HG02840 (cell line): Measurements from ENCODE around the gene STARD13.
"Not testable (repeated sequence)": the region's sequence is repeated elsewhere in the genome, so short reads cannot be mapped to it uniquely, and the experiment has no call there.

ENCODE experiments used
- ATAC-seq: cut with Tn5 transposase; IDR thresholded peaks from one replicate; pipeline ENCODE4 v1.9.1; 2021; ENCODE audit warnings: mild to moderate bottlenecking, moderate library complexity, moderate number of reproducible peaks; ENCODE audit not compliant: unreplicated experiment, low FRiP score

Gene STARD13

DNA sequence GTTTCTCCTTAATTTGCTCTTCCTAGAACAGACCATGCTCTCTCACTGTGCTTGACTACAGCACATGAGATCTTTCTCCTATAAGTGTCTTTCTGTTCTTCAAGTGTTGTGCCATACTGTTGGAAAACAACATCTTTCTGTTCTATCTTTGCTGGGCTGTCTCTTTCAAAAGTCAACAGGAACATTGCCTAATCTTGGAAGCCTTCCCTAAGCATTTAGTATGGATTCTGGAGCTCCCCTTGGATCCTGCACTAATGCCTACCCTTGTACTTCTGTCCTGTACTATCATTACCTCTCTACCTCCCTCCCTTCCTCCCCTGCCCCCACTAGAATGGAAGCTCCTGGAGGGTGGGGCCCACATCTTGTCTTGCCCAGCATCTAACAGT is 26.8 kb downstream of the STARD13 start:
- ATAC-seq: no peak

DNA sequence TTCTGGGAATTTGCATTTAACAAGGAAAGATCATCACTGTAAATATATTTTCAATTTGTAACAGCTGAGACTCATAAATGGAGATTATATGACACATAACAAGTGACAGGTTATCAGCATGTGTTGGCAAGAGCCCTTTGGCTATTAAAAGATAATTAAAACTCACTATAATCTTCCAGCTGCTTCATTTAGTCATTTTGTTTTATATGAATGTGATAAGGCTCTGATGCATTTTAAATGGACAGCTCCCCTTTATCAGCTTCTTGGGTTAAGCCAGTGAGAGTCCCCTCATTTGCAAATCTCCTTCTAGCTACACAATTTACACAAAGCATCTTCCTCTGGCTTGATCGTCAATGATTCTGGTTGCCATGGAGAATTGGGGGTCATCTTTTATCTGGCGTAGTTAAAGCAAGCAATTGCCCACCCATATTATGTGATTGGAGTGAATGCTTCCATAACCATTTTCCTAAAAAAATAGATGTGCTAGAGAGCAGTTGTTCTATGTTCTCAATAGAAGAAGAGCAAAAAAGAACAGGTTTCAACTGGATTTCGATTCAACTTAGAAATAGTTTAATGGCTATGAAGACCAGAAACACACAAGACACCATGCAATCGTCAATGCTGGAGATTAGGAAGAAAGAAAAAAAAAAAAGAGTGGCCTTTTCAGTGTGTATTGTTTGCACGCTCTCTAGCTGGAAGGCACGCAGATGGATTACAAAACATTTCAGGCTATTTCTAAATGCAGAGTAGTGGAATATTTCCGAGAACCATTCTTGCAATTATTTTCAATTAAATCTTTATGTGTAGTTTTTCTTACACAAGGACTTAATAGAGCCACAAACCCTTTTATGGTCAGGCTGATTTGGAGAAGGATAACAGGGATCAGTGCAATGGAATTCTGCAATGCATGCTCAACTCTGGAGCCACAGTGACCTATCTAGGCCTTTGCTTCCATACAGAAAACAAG is 27.4 kb downstream of the STARD13 start:
- no peak for ATAC-seq

DNA sequence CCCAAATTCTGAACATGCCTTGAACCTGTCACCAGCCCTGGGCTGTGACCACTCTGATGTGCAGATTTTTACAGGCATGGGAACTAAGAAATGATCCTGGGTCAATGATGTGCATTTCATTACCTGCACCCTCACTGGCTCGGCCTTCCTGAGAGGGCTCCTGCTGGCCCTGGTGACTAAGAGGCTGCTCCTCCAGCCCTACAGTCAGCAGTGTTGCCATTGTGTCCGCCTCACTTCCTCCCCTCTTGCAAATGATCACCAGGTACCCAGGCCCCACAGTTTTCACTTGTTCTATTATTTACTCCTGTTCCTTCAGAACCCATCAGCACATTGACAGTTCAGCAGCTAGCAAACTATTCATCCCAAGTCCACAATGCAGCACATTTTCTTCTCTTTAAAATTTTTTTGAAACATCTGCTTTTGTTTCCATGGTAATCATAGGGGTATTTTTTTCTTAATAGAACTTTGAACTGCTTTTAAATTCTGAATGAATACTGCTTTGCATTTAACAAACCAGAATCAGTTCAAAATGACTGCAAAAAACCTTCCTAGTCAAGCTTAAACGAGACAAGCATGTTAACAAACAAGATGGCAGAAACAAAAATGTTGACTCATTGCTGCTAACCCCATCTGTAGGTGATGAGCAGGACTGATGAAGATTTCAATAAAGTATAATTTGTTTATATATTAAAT is 29.3 kb downstream of the STARD13 start:
- ATAC-seq: no peak

DNA sequence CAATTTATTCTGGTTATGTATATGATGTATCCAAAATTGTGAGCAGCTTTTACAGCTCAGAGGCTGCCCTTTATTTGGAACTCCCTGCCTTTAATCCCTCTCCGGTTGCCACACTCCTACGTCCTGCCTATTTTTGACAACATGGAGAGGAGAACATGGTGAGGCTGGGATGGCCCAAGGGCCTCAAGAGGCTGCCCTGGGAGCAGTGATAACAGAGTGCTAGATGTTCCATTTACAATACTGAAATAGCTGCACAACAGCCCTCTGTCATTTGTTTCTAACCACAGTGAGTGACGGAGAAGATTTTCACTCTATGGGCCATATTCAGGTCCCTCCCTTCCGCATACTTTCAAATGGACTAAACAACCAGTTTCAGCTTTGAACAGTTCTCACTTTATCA is 33.4 kb downstream of the STARD13 start:
- ATAC-seq: no peak

DNA sequence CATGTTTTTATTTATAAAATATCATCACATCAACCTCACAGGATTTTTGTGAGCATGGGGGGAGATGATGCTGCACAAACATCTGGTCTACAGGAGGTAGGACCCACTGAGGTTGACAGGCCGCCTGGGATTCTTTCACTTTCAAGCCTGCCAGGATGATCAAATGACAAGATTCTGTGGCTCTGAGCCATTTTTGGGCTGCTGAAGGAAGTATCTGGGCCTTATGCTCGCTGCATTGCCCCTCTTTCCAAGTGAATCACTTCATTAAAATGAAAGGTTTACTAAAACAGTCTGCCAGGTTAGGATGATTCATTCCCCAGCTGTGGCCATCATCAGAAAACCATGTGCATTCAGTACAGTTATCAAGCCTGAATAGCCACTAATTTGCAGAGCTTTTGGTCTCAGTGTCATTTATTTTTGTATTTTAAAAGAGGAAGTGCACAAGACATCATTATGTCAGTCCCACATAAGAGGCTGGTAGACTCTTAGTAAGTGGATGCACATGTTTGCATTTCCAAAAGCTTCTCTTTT is 34.4 kb downstream of the STARD13 start:
- peak; percentile 65 for ATAC-seq

DNA sequence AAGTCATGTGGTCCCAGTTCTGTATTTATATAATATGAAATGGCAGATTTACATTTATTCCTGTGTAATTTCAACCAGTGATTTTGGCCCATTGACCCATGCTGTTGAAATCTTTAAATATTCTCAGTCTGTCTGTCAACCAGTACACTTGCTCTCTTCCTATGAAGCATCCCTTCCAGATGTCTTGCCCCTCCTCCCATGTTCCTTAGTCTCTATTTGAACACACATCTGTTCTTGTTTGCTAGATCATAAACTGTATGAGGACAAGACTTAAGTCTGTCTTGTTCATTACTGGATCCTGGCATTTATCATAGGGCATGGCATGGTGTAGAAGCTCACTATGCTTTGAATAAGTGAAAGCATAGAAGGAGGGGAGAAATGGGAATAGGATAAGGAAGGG is 34.9 kb downstream of the STARD13 start:
- no peak for ATAC-seq

DNA sequence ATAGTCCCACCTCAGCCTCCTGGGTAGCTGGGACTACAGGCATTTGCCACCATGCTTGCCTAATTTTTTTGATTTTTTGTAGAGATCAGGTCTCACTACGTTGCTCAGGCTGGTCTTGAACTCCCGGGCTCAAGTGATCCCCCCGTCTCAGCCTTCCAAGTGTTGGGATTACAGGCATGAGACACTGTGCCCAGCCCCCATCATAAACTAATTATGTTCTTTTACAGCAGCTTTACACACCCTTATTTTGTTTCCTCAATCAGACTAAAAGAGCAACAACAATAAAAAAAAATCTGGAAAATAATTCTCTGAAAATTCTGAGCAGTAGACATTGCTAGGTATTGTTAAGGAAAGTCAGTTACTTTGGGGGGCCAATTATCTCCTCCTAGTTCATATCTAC is 35.7 kb downstream of the STARD13 start:
- no peak for ATAC-seq

DNA sequence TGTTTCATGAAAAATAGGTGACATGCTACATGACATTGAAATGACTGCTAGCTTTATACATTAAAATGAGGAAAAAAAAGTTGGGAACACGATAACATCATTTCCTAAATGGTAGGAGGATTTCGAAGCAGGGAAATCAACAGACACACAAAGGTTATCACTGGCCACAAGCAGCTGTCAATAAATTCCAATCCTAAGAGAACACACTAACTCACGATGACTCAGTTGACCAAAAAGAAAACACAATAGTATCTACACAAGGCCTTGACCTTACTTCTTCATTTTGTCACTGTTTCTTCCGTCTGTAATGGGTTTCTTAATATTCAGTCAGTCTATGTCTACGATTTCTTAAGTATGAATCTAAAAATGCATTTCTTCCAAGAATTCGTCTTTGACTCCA is 36.5 kb downstream of the STARD13 start:
- no peak for ATAC-seq

DNA sequence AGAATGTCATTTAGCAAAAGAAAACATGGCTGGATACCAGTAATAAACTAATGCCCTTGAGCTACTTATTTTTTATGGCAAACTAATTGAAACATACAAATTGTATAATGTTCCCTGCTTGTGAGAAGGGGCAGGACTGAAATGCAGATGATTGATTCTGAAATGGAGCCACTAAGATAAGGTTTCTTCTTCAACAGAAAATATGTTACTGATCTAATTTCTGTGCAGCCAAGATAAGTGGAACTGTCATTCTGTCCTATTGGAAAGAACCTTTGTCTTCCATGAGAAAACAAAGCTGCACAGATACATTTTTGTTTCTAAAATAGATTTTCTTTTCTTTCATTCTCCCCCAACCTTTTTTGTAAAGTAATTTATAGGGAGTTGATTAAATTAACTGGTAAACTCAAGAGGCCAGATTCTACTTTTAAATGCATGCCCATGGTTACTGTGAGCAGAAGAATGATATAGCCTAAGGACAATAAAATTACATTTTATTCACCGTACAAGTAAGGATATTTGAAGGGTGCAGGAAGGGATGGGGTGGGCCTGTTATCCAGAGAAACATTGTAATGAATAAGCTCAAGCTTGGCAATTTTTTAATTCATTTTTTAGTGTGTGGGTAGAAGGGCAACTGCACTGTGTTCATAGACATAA is 39.9 kb downstream of the STARD13 start:
- ATAC-seq: no peak

DNA sequence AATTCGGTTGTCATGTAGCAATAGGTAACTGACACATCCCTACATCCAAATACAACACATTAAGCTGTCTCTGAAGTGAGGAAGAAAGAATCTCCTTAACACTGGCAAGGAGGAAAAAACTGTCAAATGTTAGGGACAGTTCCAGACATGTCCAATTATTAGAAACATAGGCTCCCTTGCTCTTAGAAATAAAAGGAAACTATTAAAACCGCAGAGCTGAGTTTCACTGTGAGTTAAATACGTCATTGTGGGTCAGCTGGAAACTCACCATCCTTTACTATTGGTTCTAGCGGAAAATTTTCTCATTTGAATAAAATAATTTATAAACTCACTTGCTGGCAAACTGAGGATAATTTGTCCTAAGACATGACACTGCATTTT is 40.7 kb downstream of the STARD13 start:
- no peak for ATAC-seq

DNA sequence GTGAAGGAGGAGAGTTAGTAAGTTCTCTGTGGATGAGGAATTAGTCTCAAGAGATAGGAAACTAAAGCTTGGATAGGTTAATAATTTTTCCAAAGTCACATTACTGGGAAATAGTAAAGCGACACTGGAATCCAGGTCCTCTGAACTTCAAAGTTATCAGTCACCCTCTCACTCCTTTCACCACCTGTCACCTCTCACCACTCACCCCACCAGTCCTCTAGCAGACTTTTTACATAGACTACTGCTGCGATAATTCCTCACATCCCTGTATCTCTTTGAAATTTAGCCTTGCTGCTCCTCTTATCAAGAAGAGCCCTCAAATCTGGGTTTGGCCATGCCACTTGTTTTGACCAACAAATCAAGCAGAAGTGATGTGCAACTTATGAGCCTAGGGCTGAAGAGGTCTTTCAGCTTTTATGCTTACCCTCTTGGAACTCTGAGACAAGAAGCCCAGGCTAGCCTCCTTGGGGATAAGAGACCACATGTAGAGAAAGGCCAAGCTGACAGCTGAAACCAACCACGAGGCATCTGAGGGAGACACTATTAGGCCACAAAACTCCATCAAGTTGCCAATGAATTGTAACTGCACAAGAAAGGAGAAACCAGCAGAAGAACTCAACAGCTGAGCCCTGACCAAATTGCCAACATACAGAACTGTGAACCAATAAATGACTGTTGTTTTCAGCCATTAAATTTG is 41.2 kb downstream of the STARD13 start:
- no peak for ATAC-seq

DNA sequence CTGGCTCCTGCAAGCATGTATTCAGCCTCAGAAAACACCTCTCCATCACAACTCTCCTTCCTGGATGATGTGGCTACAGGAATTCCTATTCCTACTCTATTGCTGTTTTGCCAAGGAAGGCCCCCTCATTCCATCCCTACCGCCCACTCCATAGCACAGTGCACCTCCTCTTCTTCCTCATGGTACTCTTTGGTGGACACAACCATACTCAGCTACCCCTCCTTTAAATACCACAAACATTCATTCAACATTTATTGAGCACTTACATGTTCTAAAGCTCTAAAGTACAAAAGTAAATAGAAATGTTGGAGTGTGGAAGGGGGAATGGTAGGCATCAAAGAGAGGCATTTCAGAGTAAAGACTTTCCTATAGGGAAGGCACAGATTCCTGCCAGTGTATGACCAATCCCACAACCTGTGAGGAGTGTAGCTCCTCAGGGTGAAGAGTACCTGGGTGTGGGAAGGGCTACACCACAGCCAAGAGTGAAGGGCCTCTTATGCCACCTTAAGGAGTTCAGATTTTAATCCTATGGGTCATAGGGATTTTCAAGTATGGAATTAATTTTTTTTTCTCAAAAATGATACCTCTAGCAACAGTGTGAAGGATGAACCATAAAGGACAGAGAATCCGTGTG is 42.5 kb downstream of the STARD13 start:
- ATAC-seq: no peak

DNA sequence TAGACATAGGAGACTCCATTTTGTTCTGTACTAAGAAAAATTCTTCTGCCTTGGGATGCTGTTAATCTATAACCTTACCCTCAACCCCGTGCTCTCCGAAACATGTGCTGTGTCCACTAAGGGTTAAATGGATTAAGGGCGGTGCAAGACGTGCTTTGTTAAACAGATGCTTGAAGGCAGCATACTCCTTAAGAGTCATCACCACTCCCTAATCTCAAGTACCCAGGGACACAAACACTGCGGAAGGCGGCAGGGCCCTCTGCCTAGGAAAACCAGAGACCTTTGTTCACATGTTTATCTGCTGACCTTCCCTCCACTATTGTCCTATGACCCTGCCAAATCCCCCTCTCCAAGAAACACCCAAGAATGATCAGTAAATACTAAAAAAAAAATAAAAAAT is 43.2 kb downstream of the STARD13 start:
- not testable (repeated sequence) for ATAC-seq

DNA sequence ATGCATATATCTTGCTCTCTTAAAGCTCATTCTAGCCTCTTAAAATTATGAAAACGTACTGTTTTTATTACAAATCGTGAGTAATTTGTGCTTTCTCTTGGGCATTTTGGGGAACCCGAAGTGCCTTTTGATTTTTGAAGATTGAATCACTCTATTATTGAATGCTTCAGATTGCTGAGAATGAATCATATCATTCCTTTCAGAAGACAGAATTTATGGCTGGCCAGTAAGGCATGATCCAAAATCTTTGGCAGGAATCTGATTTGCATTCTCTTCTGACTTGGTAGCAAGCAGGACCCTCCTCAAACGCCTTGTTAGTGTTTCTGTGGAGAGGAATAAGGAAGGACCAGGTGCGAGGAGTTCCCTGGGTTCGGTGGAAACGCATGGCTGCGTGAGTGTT is 49.5 kb downstream of the STARD13 start:
- no peak for ATAC-seq

DNA sequence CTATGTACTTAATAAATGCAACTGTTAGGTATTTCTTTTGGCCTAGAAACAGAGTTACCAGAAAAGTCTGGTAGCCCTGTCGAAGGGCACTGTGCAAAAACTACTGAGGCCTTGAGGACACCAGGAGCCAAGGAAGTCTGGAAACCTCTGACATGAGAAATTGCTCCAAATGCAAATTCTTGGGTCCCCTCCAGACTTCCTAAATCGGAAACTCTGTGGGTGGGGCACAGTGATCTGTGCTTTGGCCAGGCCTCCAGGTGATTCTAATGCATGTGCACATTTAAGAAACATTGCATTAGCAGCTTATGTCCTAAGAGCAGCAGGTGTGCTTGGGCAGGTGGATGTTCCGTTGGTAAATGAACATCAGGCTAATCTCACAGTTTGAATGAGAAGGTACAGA is 50.0 kb downstream of the STARD13 start:
- ATAC-seq: no peak

DNA sequence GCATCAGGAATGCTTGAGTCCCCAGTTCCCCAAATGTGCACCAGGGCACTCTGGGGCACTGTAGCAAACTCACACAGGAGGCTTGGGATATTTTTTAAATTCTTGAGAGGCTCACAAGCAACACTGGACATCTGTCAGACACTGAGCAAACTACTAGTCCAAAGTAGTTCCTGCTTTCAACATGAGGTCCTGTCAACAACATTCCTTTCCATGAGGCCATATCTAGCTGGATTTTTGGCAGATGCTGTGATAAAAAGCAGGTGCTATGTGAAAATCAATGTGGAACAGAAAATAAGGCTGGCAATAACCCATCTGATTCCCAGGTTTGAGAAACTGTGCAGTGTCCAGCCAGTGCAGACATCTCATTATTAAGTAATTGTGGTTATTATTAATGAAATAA is 50.5 kb downstream of the STARD13 start:
- no peak for ATAC-seq

DNA sequence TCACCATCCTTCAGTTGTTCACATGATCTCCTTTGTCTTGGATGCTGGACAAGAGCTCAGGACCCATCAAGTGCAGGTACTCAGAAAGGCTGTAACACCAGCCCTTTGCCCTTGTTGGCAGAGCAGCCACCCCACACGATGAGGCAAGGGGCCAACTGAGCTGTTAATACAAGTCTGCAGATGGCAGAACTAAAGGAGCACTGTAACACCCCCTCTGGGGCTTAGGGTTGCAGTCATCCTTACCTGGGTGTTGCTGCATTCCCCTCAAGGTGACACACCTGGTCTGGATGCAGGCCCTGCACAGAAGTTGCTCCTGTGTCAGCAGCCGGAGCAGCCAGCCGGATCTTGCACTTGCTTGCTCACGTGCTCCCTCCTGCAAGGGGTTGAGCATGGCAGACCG is 52.0 kb downstream of the STARD13 start:
- ATAC-seq: no peak

DNA sequence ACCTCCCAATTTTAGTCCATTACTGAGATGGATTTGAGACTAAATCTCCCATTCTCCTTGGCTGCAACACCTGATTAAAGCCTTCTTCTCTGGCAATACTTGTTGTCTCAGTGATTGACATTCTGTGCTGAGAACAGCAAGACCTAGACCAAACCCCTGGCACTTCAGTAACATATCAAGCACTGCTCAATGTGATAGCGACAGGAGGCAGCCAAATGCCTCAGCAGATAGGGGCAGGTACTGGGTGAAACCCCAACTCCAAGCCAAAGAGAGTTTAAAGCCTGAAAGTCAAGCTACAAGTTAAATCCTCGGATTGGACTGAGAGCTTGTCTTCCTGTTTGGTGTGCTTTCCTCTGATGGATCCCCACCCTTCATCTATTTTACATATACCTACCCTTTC is 52.7 kb downstream of the STARD13 start:
- no peak for ATAC-seq

DNA sequence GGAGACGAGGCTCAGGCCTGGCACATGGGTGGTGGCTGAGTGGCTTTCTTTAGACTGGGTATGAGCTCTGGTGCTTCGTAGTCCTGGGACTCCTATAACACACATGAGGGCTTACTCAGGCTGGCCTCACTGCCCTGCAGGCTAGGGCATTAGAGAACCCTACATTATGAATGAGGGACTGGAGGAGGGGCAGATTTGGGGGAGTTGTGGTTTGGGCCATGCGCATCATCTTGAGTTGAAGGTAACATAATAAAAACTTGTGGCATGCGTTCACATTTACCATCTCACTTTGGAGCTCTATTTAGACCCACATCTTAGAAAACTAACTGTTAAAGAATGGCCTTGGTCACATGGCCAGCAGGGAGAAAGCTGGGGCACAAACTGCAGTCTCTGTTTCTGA is 54.2 kb downstream of the STARD13 start:
- no peak for ATAC-seq
